WTC11 (cell line): ENCODE measurements around the gene CPT1A. TPM values are rescaled to one million over a fixed set of nuclear protein-coding genes. Genes with fewer than 3 reads are reported as not detected.

Experiments used
- ATAC-seq: fragments of 200-7000 bp; cut with Tn5 transposase; 2 replicates; pipeline ENCODE4 v1.10.0; 2021; ENCODE audit warnings: mild to moderate bottlenecking, moderate library complexity
- CTCF ChIA-PET: fragments of 300-600 bp; sonication (Branson Sonifier 250); formaldehyde crosslinking; loops from one replicate; lab custom pipeline; 2021; ENCODE audit warnings: antibody characterized with exemption; lab: Charles Lee
- POLR2A ChIA-PET: fragments of 350-600 bp; sonication (Branson Sonifier 250); formaldehyde crosslinking; loops from one replicate; lab custom pipeline; 2021; ENCODE audit warnings: antibody characterized with exemption; lab: Charles Lee
- DNase-seq: peaks from one replicate; pipeline ENCODE4 v3.0.0; 2021; ENCODE audit warnings: low spot score
- H3K27ac Mint-ChIP-seq: 2 replicates; pipeline ENCODE4 v1.8.0; 2021; ENCODE audit warnings: mixed read lengths
- H3K27me3 Mint-ChIP-seq: 2 replicates; pipeline ENCODE4 v1.8.0; 2021; ENCODE audit warnings: low read depth, mild to moderate bottlenecking, moderate library complexity, mixed read lengths
- H3K36me3 Mint-ChIP-seq: 2 replicates; pipeline ENCODE4 v1.8.0; 2021; ENCODE audit warnings: mixed read lengths
- H3K4me1 Mint-ChIP-seq: 2 replicates; pipeline ENCODE4 v1.8.0; 2022; ENCODE audit warnings: mixed read lengths
- H3K4me3 Mint-ChIP-seq: 2 replicates; pipeline ENCODE4 v1.8.0; 2021; ENCODE audit warnings: mild to moderate bottlenecking, moderate library complexity, mixed read lengths
- H3K9me3 Mint-ChIP-seq: 2 replicates; pipeline ENCODE4 v1.8.0; 2021; ENCODE audit warnings: mixed read lengths
- ATF3 ChIP-seq: sonication (generic); formaldehyde crosslinking; conservative IDR thresholded peaks from 2 replicates; pipeline ENCODE4 v1.8.1; 2022; ENCODE audit warnings: mild to moderate bottlenecking, missing genetic modification reagents
- ATF6 ChIP-seq: sonication (generic); formaldehyde crosslinking; IDR thresholded peaks from 2 replicates; pipeline ENCODE4 v1.8.1; 2023; ENCODE audit warnings: mild to moderate bottlenecking, missing genetic modification reagents
- CTCF ChIP-seq: fragments of 200-600 bp; IDR thresholded peaks from 2 replicates; pipeline ENCODE4 v1.8.0; 2022; ENCODE audit warnings: antibody characterized with exemption
- E2F4 ChIP-seq: sonication (generic); formaldehyde crosslinking; IDR thresholded peaks from 2 replicates; pipeline ENCODE4 v1.8.1; 2022; ENCODE audit warnings: low read depth, mild to moderate bottlenecking, moderate library complexity, missing genetic modification reagents, borderline replicate concordance
- E2F5 ChIP-seq: sonication (generic); formaldehyde crosslinking; IDR thresholded peaks from 2 replicates; pipeline ENCODE4 v1.8.1; 2022; ENCODE audit warnings: mild to moderate bottlenecking, moderate library complexity, missing genetic modification reagents
- EMX1 ChIP-seq: fragments of 250-450 bp; sonication (Bioruptor Pico); IDR thresholded peaks from 2 replicates; pipeline ENCODE4 v1.8.0; 2021; ENCODE audit warnings: mild to moderate bottlenecking
- ETV6 ChIP-seq: sonication (generic); formaldehyde crosslinking; IDR thresholded peaks from 2 replicates; pipeline ENCODE4 v1.8.1; 2022; ENCODE audit warnings: mild to moderate bottlenecking, missing genetic modification reagents
- FOXP1 ChIP-seq: sonication (generic); formaldehyde crosslinking; IDR thresholded peaks from 2 replicates; pipeline ENCODE4 v1.8.0; 2022; ENCODE audit warnings: missing genetic modification reagents, mild to moderate bottlenecking, moderate library complexity, borderline replicate concordance
- RORB ChIP-seq: fragments of 250-450 bp; sonication (Bioruptor Pico); IDR thresholded peaks from 2 replicates; pipeline ENCODE4 v1.9.0; 2021; ENCODE audit warnings: mild to moderate bottlenecking
- ZNF121 ChIP-seq: sonication (generic); formaldehyde crosslinking; IDR thresholded peaks from 2 replicates; pipeline ENCODE4 v1.8.0; 2023; ENCODE audit warnings: missing genetic modification reagents
- ZNF281 ChIP-seq: sonication (generic); formaldehyde crosslinking; IDR thresholded peaks from 2 replicates; pipeline ENCODE4 v1.8.0; 2023; ENCODE audit warnings: mild to moderate bottlenecking, missing genetic modification reagents
- ZNF671 ChIP-seq: fragments of 250-450 bp; sonication (Bioruptor Pico); IDR thresholded peaks from 2 replicates; pipeline ENCODE4 v1.8.0; 2021; ENCODE audit warnings: mild to moderate bottlenecking
- ZSCAN18 ChIP-seq: fragments of 250-450 bp; sonication (Bioruptor Pico); IDR thresholded peaks from 2 replicates; pipeline ENCODE4 v2.1.2; 2022; ENCODE audit warnings: mild to moderate bottlenecking, moderate library complexity
- total RNA-seq: library from RNA; stranded (reverse); gene quantifications from 3 replicates; pipeline ENCODE4 v1.2.3, GENCODE V29; 2021

CPT1A gene
- total RNA-seq, 1 experiment from 2014 or later = 28.1 TPM

GRCh38 chr11:68825571-68825970 is 16.1 kb downstream of the CPT1A start (continued):
- TF ChIP-seq E2F4 (CRISPR knock-in tag) = no peak
- TF ChIP-seq CTCF = no peak
- no peak for TF ChIP-seq FOXP1 (CRISPR knock-in tag)
- no peak for TF ChIP-seq ZNF281

GRCh38 chr11:68822546-68822945 is 19.2 kb downstream of the CPT1A start:
- CTCF ChIA-PET = no interaction called here
- 0 out of 2 replicates have a peak, but pooled peaks cover 2% of the 10 kb centered on the region for H3K4me1 Mint-ChIP-seq

More at GRCh38 chr11:68822546-68822945, 19.2 kb downstream of the CPT1A start:
- ATAC-seq = no peak
- no peak overlapping the region for H3K27ac Mint-ChIP-seq
- no peaks in the 10 kb centered on the region for H3K27me3 Mint-ChIP-seq
- POLR2A ChIA-PET = no interaction called here
- H3K9me3 Mint-ChIP-seq = peaks cover 3% of the 10 kb centered on the region
- TF ChIP-seq ETV6 (no peak), RORB (CRISPR knock-in tag) (no peak), ZNF121 (CRISPR knock-in tag) (no peak), ZSCAN18 (CRISPR knock-in tag) (no peak), ZNF671 (no peak), EMX1 (no peak), E2F5 (CRISPR knock-in tag) (no peak), ATF3 (CRISPR knock-in tag) (no peak), ATF6 (CRISPR knock-in tag) (no peak)
- no peak for DNase-seq
- no peaks in the 10 kb centered on the region for H3K36me3 Mint-ChIP-seq
- no peak overlapping the region for H3K4me3 Mint-ChIP-seq
